CD8-positive, alpha-beta memory T cell (primary cell): ENCODE results near the gene TAS2R60. TPM values are rescaled to one million over a fixed set of nuclear protein-coding genes. Genes with fewer than 3 reads are reported as not detected.
"Not testable (repeated sequence)": the region's sequence is repeated elsewhere in the genome, so short reads cannot be mapped to it uniquely, and the experiment has no call there.

ENCODE experiments used
- CTCF ChIA-PET: fragments of 350-600 bp; sonication (Branson Sonifier 250); formaldehyde crosslinking; loops from one replicate; lab custom pipeline; 2021; ENCODE audit warnings: antibody characterized with exemption; lab: Charles Lee
- POLR2A ChIA-PET: fragments of 350-600 bp; sonication (Branson Sonifier 250); formaldehyde crosslinking; loops from one replicate; lab custom pipeline; 2021; ENCODE audit warnings: antibody characterized with exemption; lab: Charles Lee
- DNase-seq, 5 donors: peaks; one replicate each; pipeline versions ENCODE4 v3.0.0 to v3.0.0-alpha.2; 2020 to 2022; ENCODE audit warnings: mixed read lengths in 1 of 5
- H3K27ac ChIP-seq: one replicate; pipeline ENCODE4 v1.7.0; 2013; ENCODE audit warnings: low read depth, mild to moderate bottlenecking, low read length, moderate library complexity
- H3K27me3 ChIP-seq: 2 replicates; pipeline ENCODE4 v1.7.0; 2013; ENCODE audit warnings: low read length, mild to moderate bottlenecking; ENCODE audit not compliant: insufficient read depth, poor library complexity, severe bottlenecking
- H3K36me3 ChIP-seq: 2 replicates; pipeline ENCODE4 v1.7.0; 2013; ENCODE audit warnings: mild to moderate bottlenecking, low read length, moderate library complexity; ENCODE audit not compliant: insufficient read depth
- H3K4me1 ChIP-seq: 2 replicates; pipeline ENCODE4 v1.7.0; 2013; ENCODE audit warnings: mild to moderate bottlenecking, low read length, moderate library complexity; ENCODE audit not compliant: insufficient read depth
- H3K4me3 ChIP-seq: 2 replicates; pipeline ENCODE4 v1.7.0; 2013; ENCODE audit warnings: mild to moderate bottlenecking, low read length
- H3K9me3 ChIP-seq: 2 replicates; pipeline ENCODE4 v1.7.0; 2013; ENCODE audit warnings: mild to moderate bottlenecking, low read length
- H3K27ac Mint-ChIP-seq, 8 donors: one replicate each; pipeline ENCODE4 v1.8.0; 2020 to 2021; ENCODE audit warnings: mixed read lengths in 8 of 8, mild to moderate bottlenecking in 6 of 8, inconsistent platforms in 3 of 8, moderate library complexity in 3 of 8
- H3K27me3 Mint-ChIP-seq, 2 donors: one replicate each; pipeline ENCODE4 v1.8.0; 2020 to 2021; ENCODE audit warnings: mixed read lengths in 2 of 2, mild to moderate bottlenecking in 1 of 2, moderate library complexity in 1 of 2
- H3K36me3 Mint-ChIP-seq, 3 donors: one replicate each; pipeline ENCODE4 v1.8.0; 2020 to 2021; ENCODE audit warnings: mixed read lengths in 3 of 3, inconsistent platforms in 1 of 3, mild to moderate bottlenecking in 1 of 3
- H3K4me1 Mint-ChIP-seq, 3 donors: one replicate each; pipeline ENCODE4 v1.8.0; 2020 to 2021; ENCODE audit warnings: mixed read lengths in 3 of 3, inconsistent platforms in 1 of 3, mild to moderate bottlenecking in 1 of 3
- H3K4me3 Mint-ChIP-seq, 7 donors: one replicate each; pipeline ENCODE4 v1.8.0; 2020 to 2021; ENCODE audit warnings: mixed read lengths in 7 of 7, mild to moderate bottlenecking in 6 of 7, moderate library complexity in 4 of 7, inconsistent platforms in 2 of 7
- H3K9me3 Mint-ChIP-seq, 5 donors: one replicate each; pipeline ENCODE4 v1.8.0; 2020 to 2022; ENCODE audit warnings: mixed read lengths in 5 of 5, mild to moderate bottlenecking in 3 of 5, moderate library complexity in 2 of 5, inconsistent platforms in 1 of 5
- polyA plus RNA-seq: library from polyadenylated mRNA; unstranded; fragments of 300-500 nt; fragmentation: Illumina TruSeq; gene quantifications from one replicate; pipeline ENCODE4 v1.2.3, GENCODE V29; 2021
- total RNA-seq, 2 experiments: library from RNA; stranded (reverse); gene quantifications; one replicate each; pipeline ENCODE4 v1.2.3, GENCODE V29; 2021

The TAS2R60 gene
- total and polyA plus RNA-seq, 3 experiments from 2014 or later: not detected

DNA sequence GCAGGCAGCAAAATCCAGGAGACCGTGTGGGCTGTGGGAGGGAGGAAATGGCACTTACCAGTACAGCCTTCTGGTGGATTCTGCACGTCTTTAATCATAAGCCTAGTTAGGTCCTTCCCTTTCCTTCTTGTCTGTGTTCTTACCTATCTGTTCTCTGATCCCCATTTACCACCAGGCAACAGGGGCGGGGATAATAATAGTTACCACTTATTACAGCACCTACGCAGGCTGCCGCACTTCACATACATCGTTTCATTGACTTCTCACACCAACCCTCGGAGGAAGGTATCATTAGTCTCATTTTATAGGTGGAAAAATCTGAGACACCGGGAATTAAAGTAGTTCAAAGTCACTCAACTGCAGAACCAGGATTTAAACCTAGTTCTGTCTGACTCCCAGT lies 30.1 kb upstream of the TAS2R60 start:
- H3K27me3 Mint-ChIP-seq: peaks cover 18% of the 10 kb centered on the region in 2 donors
- Histone ChIP-seq H3K27ac (no peak overlapping the region), H3K4me1 (peaks cover 22% of the 10 kb centered on the region), H3K4me3 (no peak overlapping the region), H3K27me3 (no peaks in the 10 kb centered on the region), H3K36me3 (no peaks in the 10 kb centered on the region), H3K9me3 (no peaks in the 10 kb centered on the region)
- DNase-seq: no peak
- POLR2A ChIA-PET: no interaction called here
- peaks cover 0 to 2% (median 0%) of the 10 kb centered on the region in 3 donors for H3K36me3 Mint-ChIP-seq
- CTCF ChIA-PET: interaction anchor here (1.4 kb wide), 1 partner anchor 41 kb away, joined by 3 read pairs; no protein-coding TSS in a partner anchor
- no peak overlapping the region for H3K4me3 Mint-ChIP-seq
- H3K27ac Mint-ChIP-seq: peak overlapping the region in 1 of 8 donors; percentile 33
- H3K4me1 Mint-ChIP-seq: peaks cover 16 to 26% (median 19%) of the 10 kb centered on the region in 3 donors
- no peaks in the 10 kb centered on the region for H3K9me3 Mint-ChIP-seq

DNA sequence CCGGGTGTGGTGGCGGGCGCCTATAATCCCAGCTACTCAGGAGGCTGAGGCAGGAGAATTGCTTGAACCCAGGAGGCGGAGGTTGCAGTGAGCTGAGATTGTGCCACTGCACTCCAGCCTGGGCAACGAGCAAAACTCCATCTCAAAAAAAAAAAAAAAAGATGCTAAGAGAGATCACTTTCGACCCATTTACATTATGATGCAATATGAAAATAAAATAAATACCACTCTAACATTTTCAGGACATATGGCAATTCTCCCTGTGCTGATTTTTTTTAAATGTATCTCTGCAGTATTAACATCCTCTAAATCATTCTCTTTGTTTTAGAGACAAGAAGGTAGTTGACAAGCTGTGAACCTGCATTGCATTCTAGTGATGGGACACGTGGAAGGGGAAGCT lies 28.0 kb upstream of the TAS2R60 start:
- not testable (repeated sequence) for H3K4me3 ChIP-seq, H3K4me1 Mint-ChIP-seq, H3K4me1 ChIP-seq, H3K4me3 Mint-ChIP-seq, H3K27ac ChIP-seq, H3K36me3 Mint-ChIP-seq, H3K9me3 ChIP-seq, H3K36me3 ChIP-seq, H3K27me3 ChIP-seq, H3K27ac Mint-ChIP-seq, H3K9me3 Mint-ChIP-seq, DNase-seq
- ChIA-PET CTCF (interaction anchor here (1.1 to 5.8 kb wide), 8 partner anchors 17 to 173 kb away, joined by 3 to 67 read pairs (median 8); partner anchors contain the start of gene ZYX), POLR2A (interaction anchor here (0.7 kb wide), 1 partner anchor 16 kb away, joined by 4 read pairs; no protein-coding TSS in a partner anchor)
- peaks cover 13 to 18% of the 10 kb centered on the region in 2 donors for H3K27me3 Mint-ChIP-seq

DNA sequence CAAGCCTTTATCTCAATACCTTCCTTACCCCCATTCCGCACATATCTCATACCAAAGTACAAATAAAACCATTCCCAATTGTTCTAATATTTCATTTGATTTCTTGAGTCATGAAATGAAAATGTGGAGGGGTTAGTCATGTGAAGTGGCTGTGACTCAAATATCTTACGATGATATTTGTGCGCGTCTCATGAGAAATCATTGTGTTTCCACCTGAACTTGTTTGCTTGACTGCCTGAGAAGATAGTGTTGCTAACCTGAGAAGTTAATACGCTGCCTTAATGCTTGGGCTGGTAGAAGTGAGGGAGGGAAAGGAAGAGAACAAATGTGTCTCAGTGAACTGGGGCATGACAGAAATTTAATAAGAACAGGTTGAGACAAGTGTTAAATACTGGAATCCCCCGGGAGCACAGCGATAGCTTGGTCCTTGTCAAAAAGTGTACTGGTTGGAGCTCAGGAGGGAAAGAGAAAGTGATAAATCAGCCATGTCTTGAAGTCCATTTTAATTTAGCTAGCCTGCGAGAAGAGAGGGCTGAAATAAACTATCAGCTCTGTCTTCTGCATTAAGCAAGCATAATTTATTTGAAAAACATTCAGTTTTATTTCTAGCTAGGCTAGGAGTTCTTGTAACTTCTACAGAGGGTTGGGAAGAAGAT lies 27.4 kb upstream of the TAS2R60 start:
- Mint-ChIP-seq H3K27ac (no peak overlapping the region), H3K4me1 (peaks cover 0 to 5% (median 4%) of the 10 kb centered on the region in 3 donors), H3K36me3 (peaks cover 0 to 3% (median 2%) of the 10 kb centered on the region in 3 donors), H3K9me3 (no peaks in the 10 kb centered on the region), H3K27me3 (peaks cover 13 to 18% of the 10 kb centered on the region in 2 donors), H3K4me3 (no peak overlapping the region)
- POLR2A ChIA-PET: no interaction called here
- Histone ChIP-seq H3K4me3 (no peak overlapping the region), H3K9me3 (no peaks in the 10 kb centered on the region), H3K27me3 (no peaks in the 10 kb centered on the region), H3K4me1 (peaks cover 3% of the 10 kb centered on the region), H3K36me3 (no peaks in the 10 kb centered on the region), H3K27ac (no peak overlapping the region)
- DNase-seq: no peak
- CTCF ChIA-PET: interaction anchor here (0.8 to 5.8 kb wide), 17 partner anchors 11 to 174 kb away, joined by 3 to 67 read pairs (median 4); partner anchors contain the start of gene ZYX

DNA sequence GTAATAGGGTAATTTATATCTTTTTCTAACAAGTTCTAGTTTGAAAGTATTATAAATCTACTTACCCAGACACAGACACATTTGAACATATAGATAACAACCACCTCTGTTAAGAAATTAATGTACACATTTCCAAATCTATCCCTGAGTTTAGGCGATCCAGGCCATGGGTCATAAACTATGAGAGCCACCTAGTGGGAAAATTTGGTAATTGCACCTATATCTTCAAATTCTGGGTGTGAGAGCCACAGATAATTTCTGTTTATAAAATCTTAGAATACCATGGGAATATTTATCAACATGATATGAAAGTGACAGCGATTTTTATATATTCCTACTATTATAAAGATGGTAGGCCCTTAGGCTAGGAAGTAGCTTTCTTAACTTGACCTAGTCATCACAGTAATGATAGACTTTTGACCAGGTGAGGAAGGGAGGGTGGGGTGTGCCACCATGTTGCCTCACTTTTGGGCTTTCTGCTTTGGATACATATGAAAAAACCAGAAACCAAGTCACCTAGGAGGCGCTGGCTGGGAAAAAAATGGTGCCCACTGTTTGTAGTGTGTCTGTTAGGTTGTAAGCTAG lies 26.6 kb upstream of the TAS2R60 start:
- Histone ChIP-seq H3K36me3 (no peaks in the 10 kb centered on the region), H3K4me3 (no peak overlapping the region), H3K27me3 (no peaks in the 10 kb centered on the region), H3K9me3 (no peaks in the 10 kb centered on the region), H3K27ac (no peak overlapping the region), H3K4me1 (no peaks in the 10 kb centered on the region)
- Mint-ChIP-seq H3K4me1 (peaks cover 0 to 5% (median 4%) of the 10 kb centered on the region in 3 donors), H3K36me3 (peaks cover 0 to 5% (median 3%) of the 10 kb centered on the region in 3 donors), H3K4me3 (no peak overlapping the region), H3K27ac (no peak overlapping the region), H3K9me3 (no peaks in the 10 kb centered on the region), H3K27me3 (peaks cover 13 to 18% of the 10 kb centered on the region in 2 donors)
- DNase-seq: peak in 2 of 5 donors; percentile 49 to 56
- CTCF ChIA-PET: interaction anchor here (0.7 to 5.8 kb wide), 24 partner anchors 9 to 197 kb away, joined by 3 to 67 read pairs (median 4); partner anchors contain the start of gene ZYX
- POLR2A ChIA-PET: interaction anchor here (0.6 to 0.7 kb wide), 2 partner anchors 36 to 197 kb away, joined by 3 to 13 read pairs; no protein-coding TSS in a partner anchor

DNA sequence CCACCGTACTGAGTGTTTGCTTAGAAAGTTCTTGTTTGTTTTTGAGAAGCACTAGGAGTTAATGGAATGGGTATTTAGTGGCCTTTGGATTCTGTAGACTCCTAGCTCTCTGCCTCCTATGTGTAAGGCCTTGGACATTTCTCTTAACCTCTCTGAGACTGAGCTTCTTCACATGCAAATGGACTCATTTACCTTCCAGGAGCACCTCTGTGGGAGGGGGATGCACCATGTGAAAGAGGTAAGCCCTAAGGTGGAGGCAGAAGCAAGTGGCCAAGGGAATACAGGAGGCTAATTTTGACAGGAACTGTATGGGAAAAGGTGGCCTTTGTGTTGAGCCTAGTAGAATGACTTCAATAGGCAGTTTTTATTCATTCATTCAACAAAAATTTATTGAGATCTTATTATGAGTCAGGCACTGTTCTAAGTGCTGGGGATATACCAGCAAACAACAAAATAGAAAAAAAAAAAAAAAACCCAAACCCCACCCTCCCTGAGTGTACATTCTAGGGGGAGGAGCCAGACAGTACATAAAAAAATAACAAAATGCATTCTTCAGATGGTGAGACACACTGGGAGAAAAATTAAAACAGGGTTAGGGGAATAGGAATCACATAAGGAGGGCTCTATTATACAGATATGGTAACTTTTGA lies 25.4 kb upstream of the TAS2R60 start:
- H3K27ac Mint-ChIP-seq: no peak overlapping the region
- H3K4me1 Mint-ChIP-seq: peaks cover 0 to 5% (median 4%) of the 10 kb centered on the region in 3 donors
- ChIA-PET CTCF (interaction anchor here (0.7 to 5.8 kb wide), 9 partner anchors 9 to 199 kb away, joined by 3 to 67 read pairs (median 4); partner anchors contain the start of gene ZYX), POLR2A (no interaction called here)
- Histone ChIP-seq H3K9me3 (no peaks in the 10 kb centered on the region), H3K4me1 (no peaks in the 10 kb centered on the region), H3K36me3 (no peaks in the 10 kb centered on the region), H3K27me3 (no peaks in the 10 kb centered on the region), H3K27ac (no peak overlapping the region), H3K4me3 (no peak overlapping the region)
- H3K36me3 Mint-ChIP-seq: peaks cover 0 to 5% (median 5%) of the 10 kb centered on the region in 3 donors
- H3K9me3 Mint-ChIP-seq: peaks cover 0 to 2% (median 0%) of the 10 kb centered on the region in 5 donors
- peak overlapping the region in 1 of 7 donors; percentile 73 for H3K4me3 Mint-ChIP-seq
- no peak for DNase-seq
- H3K27me3 Mint-ChIP-seq: peaks cover 8 to 18% of the 10 kb centered on the region in 2 donors

DNA sequence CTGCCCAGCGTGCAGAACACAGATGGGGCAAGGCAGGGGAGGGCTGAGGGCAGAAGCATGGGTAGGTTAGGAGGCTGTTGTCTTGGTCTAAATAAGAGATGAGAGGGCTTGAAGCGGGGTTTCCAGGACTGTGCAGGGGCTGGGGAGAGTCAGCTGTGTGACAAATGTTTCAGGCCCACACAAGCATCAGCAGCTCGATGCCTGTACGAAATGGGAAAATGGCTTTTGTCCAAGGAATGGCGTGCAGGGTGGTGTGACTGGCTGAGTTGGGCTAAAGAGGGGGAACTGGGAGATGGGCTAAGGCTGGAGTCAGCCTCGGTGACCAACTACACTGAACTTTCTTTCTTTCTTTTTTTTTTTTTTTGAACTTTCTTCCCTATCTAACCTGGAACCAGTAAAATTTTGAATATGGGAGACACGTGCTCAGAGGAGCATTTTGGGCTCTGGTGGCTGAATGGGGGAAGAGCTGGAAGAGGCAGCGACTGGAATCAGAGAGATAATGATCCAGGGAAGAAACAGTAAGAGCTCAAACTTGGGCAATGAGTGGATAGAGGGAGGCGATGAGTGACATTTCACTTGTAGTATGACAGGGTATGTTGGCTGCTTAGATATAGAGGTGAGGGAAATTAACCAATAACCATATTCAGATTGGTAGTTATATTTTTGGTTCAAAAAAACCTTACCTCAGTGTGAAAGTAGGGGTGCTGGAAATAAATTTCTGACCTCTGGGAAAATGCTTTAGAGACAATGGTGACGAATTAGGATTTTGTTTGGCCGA lies 24.4 kb upstream of the TAS2R60 start:
- peaks cover 0 to 5% (median 4%) of the 10 kb centered on the region in 3 donors for H3K4me1 Mint-ChIP-seq
- no peak overlapping the region for H3K4me3 Mint-ChIP-seq
- H3K9me3 ChIP-seq: no peaks in the 10 kb centered on the region
- no peaks in the 10 kb centered on the region for H3K36me3 ChIP-seq
- H3K27ac Mint-ChIP-seq: no peak overlapping the region
- no peak overlapping the region for H3K4me3 ChIP-seq
- H3K27me3 Mint-ChIP-seq: peaks cover 7 to 10% of the 10 kb centered on the region in 2 donors
- H3K9me3 Mint-ChIP-seq: peaks cover 0 to 2% (median 0%) of the 10 kb centered on the region in 5 donors
- H3K4me1 ChIP-seq: no peaks in the 10 kb centered on the region
- peaks cover 0 to 7% (median 5%) of the 10 kb centered on the region in 3 donors for H3K36me3 Mint-ChIP-seq
- ChIA-PET POLR2A (no interaction called here), CTCF (interaction anchor here (1.2 to 5.8 kb wide), 3 partner anchors 39 to 177 kb away, joined by 3 to 67 read pairs (median 30); partner anchors contain the start of gene ZYX)
- H3K27ac ChIP-seq: no peak overlapping the region
- no peaks in the 10 kb centered on the region for H3K27me3 ChIP-seq
- no peak for DNase-seq

DNA sequence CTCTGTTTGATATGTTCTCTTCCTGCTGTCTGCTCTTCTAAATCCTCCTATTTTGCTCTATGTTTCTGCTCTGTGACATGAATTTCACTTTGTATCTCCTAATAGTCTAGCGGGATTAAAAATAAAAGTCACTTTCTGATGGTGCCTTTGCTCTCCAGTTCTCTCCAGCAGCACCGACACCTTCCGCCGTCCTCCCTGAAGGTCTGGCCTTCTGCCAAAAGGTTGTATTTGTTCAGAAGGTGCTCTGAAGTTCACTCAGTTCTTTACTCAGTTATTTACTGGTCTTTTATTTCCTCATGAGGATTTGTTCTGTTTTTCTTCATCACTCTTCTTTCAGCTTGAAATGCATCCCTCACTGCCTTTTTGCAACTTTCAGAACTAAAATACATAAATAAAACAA lies 23.4 kb upstream of the TAS2R60 start:
- H3K4me1 ChIP-seq: no peaks in the 10 kb centered on the region
- H3K9me3 ChIP-seq: no peaks in the 10 kb centered on the region
- H3K9me3 Mint-ChIP-seq: peaks cover 0 to 2% (median 0%) of the 10 kb centered on the region in 5 donors
- H3K4me3 Mint-ChIP-seq: no peak overlapping the region
- peaks cover 0 to 5% (median 4%) of the 10 kb centered on the region in 3 donors for H3K4me1 Mint-ChIP-seq
- peak overlapping the region in 1 of 8 donors; percentile 17 for H3K27ac Mint-ChIP-seq
- ChIA-PET POLR2A (no interaction called here), CTCF (no interaction called here)
- H3K27me3 ChIP-seq: no peaks in the 10 kb centered on the region
- peak in 1 of 5 donors; percentile 13 for DNase-seq
- H3K36me3 Mint-ChIP-seq: peaks cover 0 to 6% (median 5%) of the 10 kb centered on the region in 3 donors
- no peak overlapping the region for H3K27ac ChIP-seq
- H3K4me3 ChIP-seq: no peak overlapping the region
- H3K27me3 Mint-ChIP-seq: peaks cover 4 to 8% of the 10 kb centered on the region in 2 donors
- no peaks in the 10 kb centered on the region for H3K36me3 ChIP-seq
